Activated naive CD8-positive, alpha-beta T cell treated with anti-CD3 and anti-CD28 coated beads for 36 hours (primary cell): ENCODE measurements around the gene GPR183. TPM values are rescaled to one million over a fixed set of nuclear protein-coding genes. Genes with fewer than 3 reads are reported as not detected.
"Not testable (repeated sequence)": the region's sequence is repeated elsewhere in the genome, so short reads cannot be mapped to it uniquely, and the experiment has no call there.

Experiments
- DNase-seq: peaks from one replicate; pipeline ENCODE4 v3.0.0; 2021
- H3K27ac Mint-ChIP-seq: one replicate; pipeline ENCODE4 v1.8.0; 2022; ENCODE audit warnings: mild to moderate bottlenecking, moderate library complexity, mixed read lengths
- H3K27me3 Mint-ChIP-seq: one replicate; pipeline ENCODE4 v1.8.0; 2022; ENCODE audit warnings: mild to moderate bottlenecking, mixed read lengths
- H3K36me3 Mint-ChIP-seq: one replicate; pipeline ENCODE4 v1.8.0; 2021; ENCODE audit warnings: mild to moderate bottlenecking, mixed read lengths
- H3K4me1 Mint-ChIP-seq: one replicate; pipeline ENCODE4 v1.8.0; 2021; ENCODE audit warnings: mixed read lengths
- H3K4me3 Mint-ChIP-seq: one replicate; pipeline ENCODE4 v1.8.0; 2022; ENCODE audit warnings: mild to moderate bottlenecking, moderate library complexity, mixed read lengths
- H3K9me3 Mint-ChIP-seq: one replicate; pipeline ENCODE4 v1.8.0; 2022; ENCODE audit warnings: mixed read lengths
- total RNA-seq, 2 experiments: library from RNA; stranded (reverse); gene quantifications; one replicate each; pipeline ENCODE4 v1.2.3, GENCODE V29; 2021

Gene GPR183
- total RNA-seq, 2 experiments from 2014 or later: 4.3 to 4.5 TPM

DNA sequence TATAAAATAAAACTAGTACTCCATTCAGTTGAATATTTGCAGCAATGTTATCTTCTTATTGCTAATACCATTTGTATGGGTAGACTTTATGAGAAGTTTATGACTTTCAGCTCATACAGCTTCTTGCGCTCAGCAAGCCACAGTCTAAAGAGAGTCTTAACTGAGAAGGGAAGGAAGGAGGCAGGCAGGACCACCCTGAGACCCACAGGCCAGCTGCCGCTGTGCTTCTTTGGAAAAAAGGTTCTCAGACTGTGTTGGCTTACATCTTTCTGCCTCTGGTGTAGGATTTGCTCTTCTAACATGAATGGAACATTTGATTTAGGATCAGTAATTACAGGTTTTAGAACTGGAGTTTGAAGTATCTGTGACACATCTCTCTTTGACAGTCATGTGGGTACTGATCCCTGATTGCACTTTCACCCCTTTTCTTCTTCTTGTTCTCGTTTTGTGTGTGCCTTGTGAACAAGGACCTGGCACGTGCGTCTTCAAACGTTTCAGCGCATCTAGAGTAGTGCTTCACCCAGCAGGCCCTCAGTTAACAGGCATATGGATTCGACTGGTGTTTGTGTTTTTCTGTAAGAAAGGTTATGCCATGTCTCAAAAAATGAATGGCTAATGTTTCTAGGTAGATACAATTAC is 41.9 kb downstream of the GPR183 start:
- H3K4me1 Mint-ChIP-seq: peaks cover 58% of the 10 kb centered on the region
- peak; percentile 29 for DNase-seq

DNA sequence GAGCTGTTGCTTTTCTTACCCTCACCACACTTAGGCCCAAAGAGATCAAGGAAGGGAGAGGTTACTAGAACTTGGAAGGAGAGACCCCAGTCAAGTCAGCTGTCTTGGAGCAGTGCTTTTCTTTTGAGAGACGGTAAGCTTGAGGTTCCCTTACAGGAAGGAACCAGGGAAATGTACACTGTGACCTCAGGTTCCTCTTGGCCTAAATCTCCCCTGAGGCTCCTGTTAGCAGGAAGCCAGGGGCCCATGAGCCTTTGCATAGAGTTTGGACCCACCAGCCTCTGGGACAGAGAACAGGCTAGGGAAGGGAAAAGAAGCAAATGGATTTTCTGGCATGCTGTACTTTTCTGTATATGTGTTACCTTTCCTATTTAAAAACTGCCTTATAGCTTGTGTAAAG is 43.1 kb downstream of the GPR183 start:
- no peaks in the 10 kb centered on the region for H3K9me3 Mint-ChIP-seq
- peak overlapping the region; percentile 49 for H3K27ac Mint-ChIP-seq
- peaks cover 66% of the 10 kb centered on the region for H3K4me1 Mint-ChIP-seq
- peaks cover 21% of the 10 kb centered on the region for H3K36me3 Mint-ChIP-seq
- no peak for DNase-seq
- no peaks in the 10 kb centered on the region for H3K27me3 Mint-ChIP-seq
- H3K4me3 Mint-ChIP-seq: no peak overlapping the region

More for the DNA sequence above, 41.9 kb downstream of the GPR183 start:
- peaks cover 12% of the 10 kb centered on the region for H3K36me3 Mint-ChIP-seq
- no peaks in the 10 kb centered on the region for H3K27me3 Mint-ChIP-seq
- no peak overlapping the region for H3K4me3 Mint-ChIP-seq
- H3K27ac Mint-ChIP-seq: peak overlapping the region; percentile 88
- no peaks in the 10 kb centered on the region for H3K9me3 Mint-ChIP-seq

DNA sequence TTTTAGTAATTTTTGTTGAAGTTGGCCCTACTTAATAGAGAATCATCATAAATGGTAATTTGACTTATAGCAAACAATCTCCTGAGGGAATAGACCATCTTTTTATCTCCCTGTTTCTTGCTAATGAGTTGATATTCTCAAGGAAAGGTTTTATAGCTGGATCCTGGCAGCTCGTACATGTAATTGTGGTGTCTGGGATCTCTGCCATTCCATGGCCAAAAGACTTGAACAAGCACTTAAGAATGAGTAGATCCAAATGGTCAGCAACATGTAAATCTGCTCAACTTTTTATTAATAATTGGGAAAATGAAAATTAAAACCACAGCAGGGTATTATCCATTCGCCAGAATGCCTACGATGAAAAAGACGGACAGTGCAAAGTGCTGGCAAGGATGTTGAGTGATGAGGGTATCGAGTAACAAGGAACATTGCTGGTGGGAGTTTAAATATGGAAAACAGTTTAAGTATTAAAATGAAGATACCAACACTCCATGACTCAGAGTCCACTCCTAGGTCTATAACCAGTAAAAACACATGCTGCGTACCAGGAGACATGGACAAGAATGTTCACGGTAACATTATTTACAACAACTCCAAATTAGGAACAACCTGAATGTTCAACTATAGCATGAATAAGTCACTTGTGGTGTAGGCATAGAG is 43.9 kb downstream of the GPR183 start:
- Mint-ChIP-seq H3K4me3 (no peak overlapping the region), H3K4me1 (peaks cover 68% of the 10 kb centered on the region), H3K27me3 (no peaks in the 10 kb centered on the region), H3K9me3 (no peaks in the 10 kb centered on the region), H3K27ac (no peak overlapping the region), H3K36me3 (peaks cover 21% of the 10 kb centered on the region)
- DNase-seq: no peak

DNA sequence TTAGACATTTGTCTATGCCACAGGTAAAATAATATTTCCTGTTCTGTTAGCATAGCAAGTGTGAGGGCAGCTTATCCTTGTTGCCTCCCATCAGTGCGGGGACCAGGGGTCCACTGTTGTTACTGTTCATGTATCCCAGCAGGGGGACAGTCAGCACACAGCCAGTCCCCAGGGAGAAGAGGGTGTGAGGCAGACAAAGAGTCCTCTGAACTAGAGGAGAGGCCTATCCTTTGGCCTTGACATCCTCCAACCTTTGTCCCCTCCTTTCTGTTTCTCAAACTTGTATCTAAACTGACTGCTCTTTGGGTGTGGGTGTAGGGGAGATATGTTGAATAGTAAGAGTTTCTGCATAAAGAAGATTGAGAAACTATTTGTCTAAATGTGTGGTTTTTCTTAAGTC is 46.1 kb downstream of the GPR183 start:
- no peak for DNase-seq
- H3K36me3 Mint-ChIP-seq: peaks cover 29% of the 10 kb centered on the region
- no peaks in the 10 kb centered on the region for H3K27me3 Mint-ChIP-seq
- no peak overlapping the region for H3K4me3 Mint-ChIP-seq
- H3K9me3 Mint-ChIP-seq: no peaks in the 10 kb centered on the region
- H3K27ac Mint-ChIP-seq: peak overlapping the region; percentile 79
- H3K4me1 Mint-ChIP-seq: peaks cover 69% of the 10 kb centered on the region

DNA sequence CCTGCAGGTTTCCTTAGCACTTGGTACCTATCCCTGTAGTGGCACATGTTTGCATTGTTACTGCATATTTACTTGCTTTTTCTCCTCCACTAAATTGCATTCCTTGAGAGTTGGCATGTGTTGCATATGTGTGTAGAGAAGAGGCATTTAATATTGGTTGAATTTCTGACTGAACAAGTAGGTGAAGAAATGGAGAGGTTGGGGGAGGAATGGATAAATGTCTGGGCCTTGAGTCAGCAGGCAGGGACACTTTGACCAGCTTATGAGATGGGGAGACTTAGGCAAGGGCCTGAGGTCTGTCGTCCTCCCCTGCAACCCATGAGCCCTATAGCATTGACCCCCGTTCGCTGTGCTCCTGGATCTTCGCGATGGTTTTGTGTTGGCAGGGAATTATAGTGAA is 47.0 kb downstream of the GPR183 start:
- no peak for DNase-seq
- no peaks in the 10 kb centered on the region for H3K9me3 Mint-ChIP-seq
- peak overlapping the region; percentile 95 for H3K27ac Mint-ChIP-seq
- H3K27me3 Mint-ChIP-seq: no peaks in the 10 kb centered on the region
- H3K36me3 Mint-ChIP-seq: peaks cover 28% of the 10 kb centered on the region
- peaks cover 71% of the 10 kb centered on the region for H3K4me1 Mint-ChIP-seq
- H3K4me3 Mint-ChIP-seq: peak overlapping the region; percentile 9

DNA sequence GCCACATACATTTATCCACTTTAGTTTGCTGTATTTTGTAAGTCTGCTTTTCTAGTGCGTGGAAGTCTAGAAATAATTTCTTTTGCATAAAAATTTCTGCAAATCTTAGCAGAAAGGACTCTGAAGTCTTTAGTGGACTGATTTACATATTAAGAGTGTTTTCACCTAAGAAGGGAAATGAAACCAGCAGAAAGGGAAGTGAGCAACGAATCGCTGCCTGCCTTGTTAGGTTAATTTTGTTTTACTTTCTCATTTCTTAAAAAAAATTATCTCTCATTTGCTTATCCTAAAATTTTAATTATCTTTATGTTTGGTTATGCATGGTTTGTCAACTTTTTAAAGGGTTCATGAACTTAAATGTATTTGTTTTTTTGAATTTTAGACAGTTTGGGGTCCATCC is 48.3 kb downstream of the GPR183 start:
- peak overlapping the region; percentile 95 for H3K27ac Mint-ChIP-seq
- H3K4me3 Mint-ChIP-seq: peak overlapping the region; percentile 57
- H3K27me3 Mint-ChIP-seq: no peaks in the 10 kb centered on the region
- H3K36me3 Mint-ChIP-seq: peaks cover 38% of the 10 kb centered on the region
- DNase-seq: no peak
- H3K4me1 Mint-ChIP-seq: peaks cover 67% of the 10 kb centered on the region
- no peaks in the 10 kb centered on the region for H3K9me3 Mint-ChIP-seq

DNA sequence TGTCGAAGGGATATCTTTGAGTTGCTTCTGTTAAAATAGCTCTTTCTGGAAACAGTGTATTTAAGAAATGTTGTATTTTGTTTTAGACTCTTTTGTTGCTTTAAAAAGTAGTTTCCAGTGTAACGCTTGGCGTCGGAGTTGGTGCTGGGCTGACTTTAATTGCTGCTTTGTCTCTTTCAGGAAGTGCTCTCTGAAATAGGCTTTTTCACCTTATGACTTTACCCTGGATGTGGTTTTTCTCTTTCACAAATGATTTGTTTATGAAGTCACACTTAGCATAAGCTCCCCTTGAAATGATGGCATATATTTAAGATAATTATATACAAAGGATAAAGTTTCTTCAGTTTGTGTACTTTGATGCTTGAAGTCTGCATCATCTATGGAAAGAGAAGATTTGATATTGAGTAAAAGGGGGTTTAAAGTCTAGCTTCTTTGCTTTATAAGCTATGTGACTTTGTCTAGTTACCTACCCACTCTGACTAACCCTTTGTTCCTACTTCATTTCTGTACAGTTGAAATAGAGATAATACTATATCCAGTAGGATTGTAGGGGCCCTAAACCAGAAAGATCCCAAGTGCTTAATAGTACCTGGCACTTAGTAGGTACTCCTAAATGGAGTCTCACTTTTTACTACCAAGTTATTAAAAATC is 48.9 kb downstream of the GPR183 start, which contains the start of gene GPR18:
GPR18 (minus strand) TSS at position 170 of the 651 bp plus-strand sequence. CDS start 2,507 bp downstream, outside the sequence.
- no peak for DNase-seq
- H3K4me1 Mint-ChIP-seq: peaks cover 66% of the 10 kb centered on the region
- H3K36me3 Mint-ChIP-seq: peaks cover 43% of the 10 kb centered on the region
- H3K4me3 Mint-ChIP-seq: peak within 1 kb of the TSS; percentile 88
- H3K27me3 Mint-ChIP-seq: no peaks in the 10 kb centered on the region
- H3K9me3 Mint-ChIP-seq: no peaks in the 10 kb centered on the region
- H3K27ac Mint-ChIP-seq: peak within 1 kb of the TSS; percentile 95

DNA sequence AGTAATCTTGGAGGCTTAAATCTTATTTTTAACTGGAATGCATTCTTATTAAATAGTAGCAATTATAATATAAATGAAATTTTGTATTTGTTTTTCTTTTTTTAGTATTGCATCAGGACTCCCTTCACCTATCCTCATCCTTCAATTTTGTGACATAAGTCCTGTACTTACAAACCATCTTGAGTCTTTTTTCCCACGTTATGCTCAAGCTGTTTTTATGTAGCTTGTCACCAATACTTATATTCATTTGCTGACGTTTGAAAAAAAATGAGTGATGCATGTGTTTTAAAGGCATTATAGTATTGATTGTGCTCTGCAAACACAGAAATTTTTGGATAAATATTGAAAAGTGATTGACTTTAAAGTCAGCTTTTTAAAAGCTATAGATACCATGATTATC is 49.9 kb downstream of the GPR183 start:
- Mint-ChIP-seq H3K9me3 (no peaks in the 10 kb centered on the region), H3K36me3 (peaks cover 43% of the 10 kb centered on the region), H3K4me3 (peak overlapping the region; percentile 78), H3K27ac (peak overlapping the region; percentile 87), H3K27me3 (no peaks in the 10 kb centered on the region), H3K4me1 (peaks cover 62% of the 10 kb centered on the region)
- no peak for DNase-seq

DNA sequence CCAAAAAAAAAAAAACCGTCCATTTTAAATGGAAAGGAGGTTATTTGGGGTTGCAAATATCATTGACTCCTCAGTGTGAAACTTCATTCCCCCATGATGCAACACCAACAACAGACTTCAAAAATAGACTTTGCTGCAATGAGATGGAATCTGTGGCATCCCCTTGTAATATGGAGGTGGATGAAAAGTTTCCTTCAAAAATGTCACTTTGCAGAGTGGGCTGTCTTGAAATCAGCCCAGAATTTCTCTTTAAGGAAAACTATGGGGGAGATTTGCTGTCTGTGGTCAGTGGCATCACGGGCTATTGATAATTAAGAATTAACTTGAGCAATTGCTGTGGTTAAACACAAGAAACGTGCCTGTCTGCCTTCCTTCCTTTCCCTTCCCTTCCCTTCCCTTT is 50.5 kb downstream of the GPR183 start:
- peaks cover 63% of the 10 kb centered on the region for H3K4me1 Mint-ChIP-seq
- no peaks in the 10 kb centered on the region for H3K9me3 Mint-ChIP-seq
- peak overlapping the region; percentile 78 for H3K4me3 Mint-ChIP-seq
- H3K36me3 Mint-ChIP-seq: peaks cover 48% of the 10 kb centered on the region
- no peaks in the 10 kb centered on the region for H3K27me3 Mint-ChIP-seq
- no peak for DNase-seq
- peak overlapping the region; percentile 92 for H3K27ac Mint-ChIP-seq

DNA sequence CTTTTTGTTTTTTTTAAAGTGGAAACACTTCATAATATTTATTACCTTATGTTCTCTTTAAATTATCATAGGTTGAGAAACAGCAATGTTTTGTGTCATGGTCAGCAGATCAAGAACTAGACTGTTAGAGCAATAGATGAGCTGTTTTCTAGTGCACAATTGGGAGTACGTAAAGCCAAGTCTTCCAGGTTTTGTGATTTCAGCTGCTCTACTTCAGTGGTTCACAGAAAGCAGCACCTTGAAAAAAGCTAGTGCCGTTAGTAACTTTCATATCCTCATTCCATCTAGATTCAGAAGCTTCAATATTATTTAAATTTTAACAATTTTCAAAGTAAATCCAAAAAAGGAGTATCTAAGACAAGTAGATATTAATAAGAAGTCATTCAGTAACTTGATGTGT is 50.9 kb downstream of the GPR183 start:
- Mint-ChIP-seq H3K27ac (peak overlapping the region; percentile 92), H3K4me3 (peak overlapping the region; percentile 78), H3K36me3 (peaks cover 50% of the 10 kb centered on the region), H3K4me1 (peaks cover 64% of the 10 kb centered on the region), H3K27me3 (no peaks in the 10 kb centered on the region), H3K9me3 (no peaks in the 10 kb centered on the region)
- DNase-seq: no peak

DNA sequence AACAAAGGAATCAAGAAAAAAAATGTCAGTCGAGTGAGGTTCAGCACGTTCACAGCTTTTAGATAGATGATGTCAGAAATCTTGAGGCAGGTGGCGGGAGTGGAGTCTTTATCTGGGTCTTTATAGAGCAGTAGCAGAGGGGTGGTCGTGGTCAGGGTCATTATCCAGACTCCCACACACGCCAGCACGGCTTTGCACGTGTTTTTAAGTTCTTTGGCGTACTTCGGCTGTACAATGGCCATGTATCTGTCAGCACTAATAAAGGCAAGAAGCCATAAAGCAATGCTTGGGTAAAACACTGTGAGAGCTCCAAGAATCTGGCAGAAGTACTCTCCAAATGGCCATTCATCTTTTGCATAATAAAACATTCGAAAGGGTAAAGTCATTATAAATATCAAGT is 51.9 kb downstream of the GPR183 start:
- H3K27me3 Mint-ChIP-seq: no peaks in the 10 kb centered on the region
- no peak for DNase-seq
- H3K36me3 Mint-ChIP-seq: peaks cover 52% of the 10 kb centered on the region
- H3K27ac Mint-ChIP-seq: peak overlapping the region; percentile 92
- H3K9me3 Mint-ChIP-seq: no peaks in the 10 kb centered on the region
- H3K4me3 Mint-ChIP-seq: peak overlapping the region; percentile 78
- H3K4me1 Mint-ChIP-seq: peaks cover 66% of the 10 kb centered on the region

DNA sequence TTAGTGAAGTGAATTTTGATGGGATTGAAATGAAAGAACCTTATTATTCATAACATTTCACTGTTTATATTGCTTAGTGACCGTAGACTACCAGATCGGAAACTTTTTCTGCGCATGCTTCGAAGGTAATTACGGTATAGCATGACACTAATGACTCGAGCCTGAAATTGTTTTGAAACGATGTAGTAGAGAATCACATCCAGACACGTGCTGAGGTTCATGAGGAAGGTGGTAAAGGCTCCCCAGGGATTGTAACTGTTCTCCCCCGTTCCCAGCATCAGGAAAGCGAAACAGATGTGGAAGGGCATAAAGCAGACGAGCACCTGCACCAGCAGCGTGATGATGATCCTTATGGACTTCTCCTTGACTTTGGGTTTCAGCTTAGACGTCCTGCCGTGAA is 52.4 kb downstream of the GPR183 start:
- peaks cover 66% of the 10 kb centered on the region for H3K4me1 Mint-ChIP-seq

DNA sequence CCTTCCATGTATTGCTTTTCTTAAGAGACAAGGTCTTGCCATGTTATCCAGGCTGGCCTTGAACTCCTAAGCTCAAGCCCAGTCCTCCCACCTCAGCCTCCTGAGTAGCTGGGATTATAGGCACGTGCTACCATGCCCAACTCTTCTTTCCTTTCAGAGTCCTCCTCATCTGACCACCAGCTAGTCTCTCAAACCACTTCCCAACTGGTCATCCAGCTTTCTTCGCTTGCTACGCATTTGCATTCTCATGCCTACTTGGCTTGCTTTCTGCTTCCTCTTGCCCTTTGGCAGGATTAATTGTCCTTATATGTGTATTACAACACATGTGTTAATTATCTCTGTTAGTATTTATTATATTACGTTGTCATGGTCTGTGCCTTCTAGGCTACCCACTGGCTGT is 55.3 kb downstream of the GPR183 start:
- Mint-ChIP-seq H3K27ac (peak overlapping the region; percentile 65), H3K36me3 (peaks cover 62% of the 10 kb centered on the region), H3K4me3 (no peak overlapping the region), H3K4me1 (peaks cover 61% of the 10 kb centered on the region), H3K9me3 (peaks cover 4% of the 10 kb centered on the region), H3K27me3 (no peaks in the 10 kb centered on the region)
- DNase-seq: no peak

More for the DNA sequence above, 52.4 kb downstream of the GPR183 start:
- peak overlapping the region; percentile 78 for H3K4me3 Mint-ChIP-seq
- DNase-seq: no peak
- peak overlapping the region; percentile 92 for H3K27ac Mint-ChIP-seq
- H3K9me3 Mint-ChIP-seq: no peaks in the 10 kb centered on the region
- H3K36me3 Mint-ChIP-seq: peaks cover 50% of the 10 kb centered on the region
- H3K27me3 Mint-ChIP-seq: no peaks in the 10 kb centered on the region

DNA sequence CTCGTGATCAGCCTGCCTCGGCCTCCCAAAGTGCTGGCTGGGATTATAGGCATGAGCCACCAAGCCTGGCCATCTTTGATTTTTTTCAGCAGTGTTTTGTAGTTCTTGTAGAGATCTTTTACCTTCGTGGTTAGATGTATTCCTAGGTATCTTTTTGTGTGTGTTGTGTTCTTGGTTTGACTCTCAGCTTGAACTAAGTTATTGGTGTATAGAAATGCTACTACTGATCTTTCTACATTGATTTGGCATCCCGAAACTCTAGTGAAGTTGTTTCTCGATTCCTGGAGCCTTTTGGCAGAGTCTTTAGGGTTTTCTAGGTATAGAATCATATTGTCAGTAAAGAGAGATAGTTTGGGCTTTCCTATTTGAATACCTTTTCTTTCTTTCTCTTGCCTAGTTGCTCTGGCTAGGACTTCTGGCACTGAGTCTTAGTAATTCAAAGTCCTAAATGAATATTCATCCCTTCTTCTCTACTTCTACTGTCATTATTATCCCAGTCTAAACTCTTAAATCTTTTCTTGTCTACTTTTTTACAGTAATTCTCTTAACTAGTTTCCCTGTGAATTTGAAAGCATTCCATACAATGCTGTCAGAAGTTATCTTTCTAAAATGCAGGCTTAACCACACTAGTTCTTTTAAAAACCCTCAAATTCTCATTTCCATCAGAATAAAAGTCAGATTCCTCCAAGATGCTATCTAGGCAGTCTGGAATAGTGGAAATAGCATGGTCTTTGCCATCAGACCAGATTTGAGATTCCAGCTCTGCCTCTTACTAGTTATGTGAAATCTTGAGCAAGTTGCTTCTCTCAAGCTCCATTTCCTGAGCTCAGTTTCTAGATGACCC is 56.0 kb downstream of the GPR183 start:
- Mint-ChIP-seq H3K9me3 (peaks cover 4% of the 10 kb centered on the region), H3K27me3 (no peaks in the 10 kb centered on the region), H3K4me3 (no peak overlapping the region), H3K36me3 (peaks cover 63% of the 10 kb centered on the region), H3K27ac (peak overlapping the region; percentile 12), H3K4me1 (peaks cover 61% of the 10 kb centered on the region)
- no peak for DNase-seq

DNA sequence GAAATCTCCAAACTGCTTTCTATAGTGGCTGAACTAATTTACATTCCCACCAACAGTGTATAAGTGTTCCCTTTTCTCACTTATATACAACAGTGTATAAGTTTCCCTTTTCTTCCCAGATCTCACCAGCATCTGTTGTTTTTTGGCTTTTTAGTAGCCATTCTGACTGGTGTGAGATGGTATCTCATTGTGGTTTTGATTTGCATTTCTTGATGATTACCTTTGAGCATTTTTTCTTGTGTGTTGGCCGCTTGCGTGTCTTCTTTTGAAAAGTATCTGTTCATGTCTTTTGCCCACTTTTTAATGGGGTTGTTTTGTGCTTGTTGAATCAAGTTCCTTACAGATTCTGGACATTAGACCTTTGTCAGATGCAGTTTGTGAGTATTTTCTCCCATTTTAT is 57.6 kb downstream of the GPR183 start:
- not testable (repeated sequence) for H3K4me3 Mint-ChIP-seq, H3K27ac Mint-ChIP-seq
- H3K36me3 Mint-ChIP-seq: peaks cover 53% of the 10 kb centered on the region

More for the DNA sequence above, 57.6 kb downstream of the GPR183 start:
- H3K4me1 Mint-ChIP-seq: peaks cover 50% of the 10 kb centered on the region
- H3K9me3 Mint-ChIP-seq, DNase-seq, H3K27me3 Mint-ChIP-seq: not testable (repeated sequence)
